HepG2 (cell line): ENCODE data around the gene SSBP4.

ENCODE experiments used
- CTCF ChIP-seq: sonication (generic); formaldehyde crosslinking; IDR thresholded peaks from 2 replicates; pipeline ENCODE4 v1.5.0; 2020; ENCODE audit warnings: mild to moderate bottlenecking, missing genetic modification reagents, moderate library complexity
- GABPA ChIP-seq, 2 experiments: IDR thresholded peaks; 2 replicates each; pipeline ENCODE4 v1.6.1; 2011 to 2016; ENCODE audit warnings: low read depth in 2 of 2, low read length in 1 of 2, missing biosample characterization in 1 of 2, missing genetic modification characterization in 1 of 2
- MYC ChIP-seq: sonication (generic); formaldehyde crosslinking; IDR thresholded peaks from 2 replicates; pipeline ENCODE4 v1.9.0; 2021; ENCODE audit warnings: missing genetic modification reagents, borderline replicate concordance
- U2AF2 ChIP-seq: fragments of 200-400 bp; formaldehyde crosslinking; IDR thresholded peaks from 2 replicates; pipeline ENCODE4 v1.6.1; 2017; ENCODE audit warnings: low read depth, mild to moderate bottlenecking, low read length
- ZBTB21 ChIP-seq: sonication (generic); formaldehyde crosslinking; IDR thresholded peaks from 2 replicates; pipeline ENCODE4 v1.4.0; 2020; ENCODE audit warnings: missing genetic modification reagents
- ZBTB4 ChIP-seq: sonication (generic); formaldehyde crosslinking; IDR thresholded peaks from 2 replicates; pipeline ENCODE4 v1.4.0; 2020; ENCODE audit warnings: missing genetic modification reagents, mild to moderate bottlenecking, borderline replicate concordance
- ZFP36 ChIP-seq: fragments of 150-350 bp; IDR thresholded peaks from 2 replicates; pipeline ENCODE4 v1.6.1; 2018; ENCODE audit warnings: borderline replicate concordance, low read length, low read depth; ENCODE audit not compliant: partially characterized antibody
- ZKSCAN8 ChIP-seq: IDR thresholded peaks from 2 replicates; pipeline ENCODE4 v1.6.1; 2016; ENCODE audit warnings: borderline replicate concordance, missing genetic modification reagents, missing compliant biosample characterization
- ZNF652 ChIP-seq: IDR thresholded peaks from 2 replicates; pipeline ENCODE4 v1.6.1; 2016; ENCODE audit warnings: low read depth, borderline replicate concordance

- TF ChIP-seq MYC (CRISPR knock-in tag) (no peak), ZBTB4 (CRISPR knock-in tag) (no peak), GABPA (IDR thresholded peaks at IDR 0.05; ENCODE audit: low read depth, low read length) (no peak), GABPA (CRISPR knock-in tag; IDR thresholded peaks at IDR 0.05; ENCODE audit: low read depth) (no peak), ZKSCAN8 (no peak), U2AF2 (no peak), ZFP36 (no peak), ZBTB21 (CRISPR knock-in tag) (no peak), CTCF (CRISPR knock-in tag) (no peak), ZNF652 (CRISPR knock-in tag) (no peak)
Measured at GRCh38 chr19:18465964-18466339, 46.8 kb downstream of the SSBP4 start.
